Neural progenitor cell (in vitro differentiated cells): ENCODE results near the gene ECT2L.

Experiments
- EZH2phosphoT487 ChIP-seq: fragments of 200-600 bp; sonication (generic); IDR thresholded peaks from 2 replicates; pipeline ENCODE4 v1.6.1; 2017; ENCODE audit warnings: antibody characterized with exemption
- TF ChIP-seq, protein P1 (sequence below): fragments of 200-600 bp; sonication (generic); IDR thresholded peaks from 2 replicates; pipeline ENCODE4 v1.5.1; 2017; ENCODE audit warnings: antibody characterized with exemption, mild to moderate bottlenecking

DNA sequence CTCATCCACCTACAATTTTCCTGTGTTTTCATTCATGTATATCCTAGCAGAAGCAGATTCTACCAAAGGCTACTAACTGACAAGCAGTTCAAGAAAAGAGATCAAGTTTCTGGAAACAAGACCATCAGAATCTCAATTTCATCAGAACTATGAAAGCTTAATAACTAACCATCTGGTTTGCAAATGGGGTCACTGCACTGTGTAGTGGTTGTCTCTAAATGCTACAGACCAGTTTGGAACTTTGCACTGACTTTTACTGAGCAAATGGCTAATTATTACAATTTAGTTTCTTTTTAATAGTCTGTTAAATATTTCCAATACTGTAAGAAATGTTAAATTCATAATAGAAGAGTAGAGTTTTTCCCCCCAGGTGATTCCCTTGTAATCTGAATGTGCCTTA, 127.7 kb downstream of the ECT2L start:
- TF ChIP-seq, protein P1, sequence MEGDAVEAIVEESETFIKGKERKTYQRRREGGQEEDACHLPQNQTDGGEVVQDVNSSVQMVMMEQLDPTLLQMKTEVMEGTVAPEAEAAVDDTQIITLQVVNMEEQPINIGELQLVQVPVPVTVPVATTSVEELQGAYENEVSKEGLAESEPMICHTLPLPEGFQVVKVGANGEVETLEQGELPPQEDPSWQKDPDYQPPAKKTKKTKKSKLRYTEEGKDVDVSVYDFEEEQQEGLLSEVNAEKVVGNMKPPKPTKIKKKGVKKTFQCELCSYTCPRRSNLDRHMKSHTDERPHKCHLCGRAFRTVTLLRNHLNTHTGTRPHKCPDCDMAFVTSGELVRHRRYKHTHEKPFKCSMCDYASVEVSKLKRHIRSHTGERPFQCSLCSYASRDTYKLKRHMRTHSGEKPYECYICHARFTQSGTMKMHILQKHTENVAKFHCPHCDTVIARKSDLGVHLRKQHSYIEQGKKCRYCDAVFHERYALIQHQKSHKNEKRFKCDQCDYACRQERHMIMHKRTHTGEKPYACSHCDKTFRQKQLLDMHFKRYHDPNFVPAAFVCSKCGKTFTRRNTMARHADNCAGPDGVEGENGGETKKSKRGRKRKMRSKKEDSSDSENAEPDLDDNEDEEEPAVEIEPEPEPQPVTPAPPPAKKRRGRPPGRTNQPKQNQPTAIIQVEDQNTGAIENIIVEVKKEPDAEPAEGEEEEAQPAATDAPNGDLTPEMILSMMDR: no peak
- no peak for TF ChIP-seq EZH2phosphoT487
